GM21381 (cell line): ENCODE results near the gene FMNL2.
A peak's percentile ranks its signal among the peaks of the same experiment; 100 is the strongest.

Source experiments
- ATAC-seq: cut with Tn5 transposase; IDR thresholded peaks from one replicate; pipeline ENCODE4 v1.9.1; 2021; ENCODE audit warnings: mild to moderate bottlenecking, moderate library complexity; ENCODE audit not compliant: unreplicated experiment

FMNL2 gene

GRCh38 chr2:152686321-152686720, 351.3 kb downstream of the FMNL2 start:
- ATAC-seq: no peak

- ATAC-seq: peak; percentile 86
Observed at GRCh38 chr2:152693033-152693432, 358.1 kb downstream of the FMNL2 start.

- peak; percentile 46 for ATAC-seq
Observed at GRCh38 chr2:152694161-152694661, 359.2 kb downstream of the FMNL2 start.

- ATAC-seq: no peak
Observed at GRCh38 chr2:152695763-152696162, 360.8 kb downstream of the FMNL2 start.

GRCh38 chr2:152696476-152696875, 361.5 kb downstream of the FMNL2 start:
- no peak for ATAC-seq
